GM19452 (cell line): ENCODE measurements around the gene UBE2QL1.

Source experiments
- ATAC-seq: cut with Tn5 transposase; IDR thresholded peaks from one replicate; pipeline ENCODE4 v1.9.1; 2021; ENCODE audit not compliant: unreplicated experiment

The UBE2QL1 gene

GRCh38 chr5:6453937-6454560 lies 5.4 kb downstream of the UBE2QL1 start:
- no peak for ATAC-seq

- no peak for ATAC-seq
Measured at GRCh38 chr5:6454628-6455053, 6.0 kb downstream of the UBE2QL1 start.

- no peak for ATAC-seq
Measured at GRCh38 chr5:6455571-6456200, 7.0 kb downstream of the UBE2QL1 start.

- ATAC-seq, result no peak
Measured at GRCh38 chr5:6456766-6457370, 8.2 kb downstream of the UBE2QL1 start.

- ATAC-seq, result no peak
Measured at GRCh38 chr5:6457592-6457991, 8.9 kb downstream of the UBE2QL1 start.

GRCh38 chr5:6458833-6459232 lies 10.2 kb downstream of the UBE2QL1 start:
- no peak for ATAC-seq

- ATAC-seq, result no peak
Measured at GRCh38 chr5:6459896-6460295, 11.2 kb downstream of the UBE2QL1 start.

- no peak for ATAC-seq
Measured at GRCh38 chr5:6461006-6461405, 12.3 kb downstream of the UBE2QL1 start.

GRCh38 chr5:6461793-6462650 lies 13.4 kb downstream of the UBE2QL1 start:
- no peak for ATAC-seq

- no peak for ATAC-seq
Measured at GRCh38 chr5:6462671-6463070, 14.0 kb downstream of the UBE2QL1 start.

- ATAC-seq, result no peak
Measured at GRCh38 chr5:6464441-6464840, 15.8 kb downstream of the UBE2QL1 start.

GRCh38 chr5:6465831-6466790 lies 17.5 kb downstream of the UBE2QL1 start:
- no peak for ATAC-seq

GRCh38 chr5:6466975-6467567 lies 18.4 kb downstream of the UBE2QL1 start:
- ATAC-seq, result no peak

GRCh38 chr5:6467591-6467990 lies 18.9 kb downstream of the UBE2QL1 start:
- no peak for ATAC-seq

GRCh38 chr5:6468104-6468503 lies 19.4 kb downstream of the UBE2QL1 start:
- ATAC-seq, result no peak

- no peak for ATAC-seq
Measured at GRCh38 chr5:6468870-6469269, 20.2 kb downstream of the UBE2QL1 start.

GRCh38 chr5:6469836-6470235 lies 21.2 kb downstream of the UBE2QL1 start:
- ATAC-seq, result no peak

GRCh38 chr5:6470672-6471071 lies 22.0 kb downstream of the UBE2QL1 start:
- ATAC-seq, result no peak

- no peak for ATAC-seq
Measured at GRCh38 chr5:6471252-6471651, 22.6 kb downstream of the UBE2QL1 start.

GRCh38 chr5:6472792-6473191 lies 24.1 kb downstream of the UBE2QL1 start:
- ATAC-seq, result no peak
